Hepatocyte (in vitro differentiated cells): Measurements from ENCODE around the gene EPSTI1. TPM values are rescaled to one million over a fixed set of nuclear protein-coding genes. Genes with fewer than 3 reads are reported as not detected.

Source experiments
- DNase-seq: peaks from one replicate; pipeline ENCODE4 v3.0.0-alpha.2; 2016; ENCODE audit warnings: low spot score
- H2AFZ ChIP-seq: fragments of 200-600 bp; sonication (generic); 2 replicates; pipeline ENCODE4 v1.6.0; 2016; ENCODE audit warnings: antibody characterized with exemption, mild to moderate bottlenecking
- H3K27ac ChIP-seq: fragments of 200-600 bp; sonication (generic); 2 replicates; pipeline ENCODE4 v1.5.1; 2016; ENCODE audit warnings: mild to moderate bottlenecking
- H3K27me3 ChIP-seq: fragments of 200-600 bp; sonication (generic); 2 replicates; pipeline ENCODE4 v1.6.1; 2016
- H3K36me3 ChIP-seq: fragments of 200-600 bp; sonication (generic); replicated peaks from 2 replicates; pipeline ENCODE4 v1.5.1; 2016; ENCODE audit warnings: low read depth; ENCODE audit not compliant: insufficient read depth
- H3K4me1 ChIP-seq: fragments of 200-600 bp; sonication (generic); 2 replicates; pipeline ENCODE4 v1.5.1; 2016; ENCODE audit warnings: mild to moderate bottlenecking, moderate library complexity; ENCODE audit not compliant: insufficient read depth
- H3K4me2 ChIP-seq: fragments of 200-600 bp; sonication (generic); 2 replicates; pipeline ENCODE4 v1.6.0; 2016
- H3K4me3 ChIP-seq: fragments of 200-600 bp; sonication (generic); 2 replicates; pipeline ENCODE4 v1.5.1; 2016; ENCODE audit warnings: mild to moderate bottlenecking
- H3K79me2 ChIP-seq: fragments of 200-600 bp; sonication (generic); 2 replicates; pipeline ENCODE4 v1.6.0; 2017; ENCODE audit warnings: mild to moderate bottlenecking
- H3K9me2 ChIP-seq: fragments of 200-600 bp; sonication (generic); replicated peaks from 2 replicates; pipeline ENCODE4 v1.6.0; 2017; ENCODE audit warnings: mild to moderate bottlenecking; ENCODE audit not compliant: insufficient read depth
- H3K9me3 ChIP-seq: fragments of 200-600 bp; sonication (generic); 2 replicates; pipeline ENCODE4 v1.5.1; 2016; ENCODE audit warnings: low read depth, mild to moderate bottlenecking
- H4K20me1 ChIP-seq: fragments of 200-600 bp; sonication (generic); 2 replicates; pipeline ENCODE4 v1.6.0; 2016; ENCODE audit warnings: mild to moderate bottlenecking; ENCODE audit not compliant: insufficient read depth, poor library complexity, severe bottlenecking
- EZH2 ChIP-seq: fragments of 200-600 bp; sonication (generic); IDR thresholded peaks from 2 replicates; pipeline ENCODE4 v1.6.1; 2016; ENCODE audit warnings: antibody characterized with exemption, mild to moderate bottlenecking, borderline replicate concordance
- EZH2phosphoT487 ChIP-seq: fragments of 200-600 bp; sonication (generic); IDR thresholded peaks from one replicate; pipeline ENCODE4 v1.6.1; 2018; ENCODE audit warnings: antibody characterized with exemption, mild to moderate bottlenecking, low read depth, moderate library complexity; ENCODE audit not compliant: unreplicated experiment, severe bottlenecking
- WGBS: methylation state at CpG from one replicate; pipeline ENCODE4 v1.1.6; 2016; ENCODE audit warnings: low lambda C conversion rate; ENCODE audit errors: missing lambda C conversion rate; 5-methylcytosine and 5-hydroxymethylcytosine counted together
- polyA plus RNA-seq: library from polyadenylated mRNA; unstranded; fragments of >200 nt; fragmentation: Nextera tagmentation; extraction: Ambion mirVana; gene quantifications from 2 replicates; pipeline ENCODE4 v1.2.1, GENCODE V29; 2016
- total RNA-seq: library from RNA; depleted of rRNA; stranded (reverse); fragments of >200 nt; gene quantifications from 2 replicates; pipeline ENCODE4 v1.2.3, GENCODE V29; 2014
- TF ChIP-seq, protein P1 (sequence below): fragments of 200-600 bp; sonication (generic); IDR thresholded peaks from 2 replicates; pipeline ENCODE4 v1.5.1; 2016; ENCODE audit warnings: antibody characterized with exemption, mild to moderate bottlenecking; ENCODE audit not compliant: poor library complexity

EPSTI1 gene
- total and polyA plus RNA-seq, 2 experiments from 2014 or later: 24.5 to 31.0 TPM

DNA sequence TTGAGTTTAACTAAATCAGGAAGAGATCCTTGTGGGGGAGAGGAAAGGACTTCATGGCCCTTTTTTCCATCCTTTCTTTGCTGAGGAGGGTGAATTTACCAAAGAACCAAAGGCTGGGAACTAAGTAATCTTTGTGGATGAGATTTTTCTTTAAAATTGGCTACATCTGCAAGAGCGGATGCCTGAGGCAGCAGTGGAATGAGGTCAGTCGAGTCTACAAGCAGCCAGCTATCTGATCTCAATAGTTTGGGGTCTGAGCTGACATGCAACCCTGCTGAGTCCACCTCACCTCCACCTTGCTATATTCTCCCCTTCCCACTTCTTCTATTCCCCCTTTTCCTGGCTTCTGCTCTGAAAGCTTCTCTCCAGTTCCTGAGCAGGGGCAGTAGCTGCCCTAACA is 27.8 kb upstream of the EPSTI1 start:
- Histone ChIP-seq H3K27me3 (no peaks in the 10 kb centered on the region), H3K36me3 (no peaks in the 10 kb centered on the region), H3K9me3 (no peaks in the 10 kb centered on the region), H3K27ac (no peak overlapping the region), H4K20me1 (no peaks in the 10 kb centered on the region), H3K79me2 (no peaks in the 10 kb centered on the region), H3K4me3 (no peak overlapping the region), H3K4me1 (peaks cover 16% of the 10 kb centered on the region), H2AFZ (no peak overlapping the region), H3K9me2 (no peaks in the 10 kb centered on the region), H3K4me2 (no peak overlapping the region)
- DNase-seq: no peak
- 58% methylated on average over 2 of the region's 2 CpGs for WGBS
- TF ChIP-seq EZH2phosphoT487 (no peak), EZH2 (no peak)
- TF ChIP-seq, protein P1, sequence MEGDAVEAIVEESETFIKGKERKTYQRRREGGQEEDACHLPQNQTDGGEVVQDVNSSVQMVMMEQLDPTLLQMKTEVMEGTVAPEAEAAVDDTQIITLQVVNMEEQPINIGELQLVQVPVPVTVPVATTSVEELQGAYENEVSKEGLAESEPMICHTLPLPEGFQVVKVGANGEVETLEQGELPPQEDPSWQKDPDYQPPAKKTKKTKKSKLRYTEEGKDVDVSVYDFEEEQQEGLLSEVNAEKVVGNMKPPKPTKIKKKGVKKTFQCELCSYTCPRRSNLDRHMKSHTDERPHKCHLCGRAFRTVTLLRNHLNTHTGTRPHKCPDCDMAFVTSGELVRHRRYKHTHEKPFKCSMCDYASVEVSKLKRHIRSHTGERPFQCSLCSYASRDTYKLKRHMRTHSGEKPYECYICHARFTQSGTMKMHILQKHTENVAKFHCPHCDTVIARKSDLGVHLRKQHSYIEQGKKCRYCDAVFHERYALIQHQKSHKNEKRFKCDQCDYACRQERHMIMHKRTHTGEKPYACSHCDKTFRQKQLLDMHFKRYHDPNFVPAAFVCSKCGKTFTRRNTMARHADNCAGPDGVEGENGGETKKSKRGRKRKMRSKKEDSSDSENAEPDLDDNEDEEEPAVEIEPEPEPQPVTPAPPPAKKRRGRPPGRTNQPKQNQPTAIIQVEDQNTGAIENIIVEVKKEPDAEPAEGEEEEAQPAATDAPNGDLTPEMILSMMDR: no peak

DNA sequence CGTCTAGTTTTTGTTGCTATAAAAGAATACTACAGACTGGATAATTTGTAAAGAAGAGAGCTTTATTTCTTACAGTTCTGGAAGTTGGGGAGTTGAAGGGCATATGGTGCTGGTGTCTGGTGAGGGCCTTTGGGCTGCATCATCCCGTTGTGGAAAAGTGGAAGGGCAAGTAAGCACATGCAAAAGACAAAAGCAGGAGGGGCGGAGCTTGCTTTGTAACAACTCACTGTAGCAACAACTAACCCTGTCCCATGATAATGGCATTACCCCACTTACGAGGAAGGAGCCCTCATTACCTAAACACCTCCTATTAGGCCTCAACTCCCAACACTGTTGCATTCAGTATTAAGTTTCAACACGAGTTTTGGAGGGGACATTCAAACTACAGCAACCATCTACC is 24.2 kb upstream of the EPSTI1 start:
- TF ChIP-seq EZH2: no peak
- H3K4me3 ChIP-seq: no peak overlapping the region
- no peaks in the 10 kb centered on the region for H4K20me1 ChIP-seq
- no peak overlapping the region for H3K27ac ChIP-seq
- no peaks in the 10 kb centered on the region for H3K9me2 ChIP-seq
- no peaks in the 10 kb centered on the region for H3K27me3 ChIP-seq
- peaks cover 8% of the 10 kb centered on the region for H3K4me1 ChIP-seq
- no peak overlapping the region for H3K4me2 ChIP-seq
- H2AFZ ChIP-seq: no peak overlapping the region
- H3K79me2 ChIP-seq: no peaks in the 10 kb centered on the region
- no peaks in the 10 kb centered on the region for H3K9me3 ChIP-seq
- 86% methylated on average over 5 of the region's 5 CpGs for WGBS
- H3K36me3 ChIP-seq: no peaks in the 10 kb centered on the region
- DNase-seq: no peak

DNA sequence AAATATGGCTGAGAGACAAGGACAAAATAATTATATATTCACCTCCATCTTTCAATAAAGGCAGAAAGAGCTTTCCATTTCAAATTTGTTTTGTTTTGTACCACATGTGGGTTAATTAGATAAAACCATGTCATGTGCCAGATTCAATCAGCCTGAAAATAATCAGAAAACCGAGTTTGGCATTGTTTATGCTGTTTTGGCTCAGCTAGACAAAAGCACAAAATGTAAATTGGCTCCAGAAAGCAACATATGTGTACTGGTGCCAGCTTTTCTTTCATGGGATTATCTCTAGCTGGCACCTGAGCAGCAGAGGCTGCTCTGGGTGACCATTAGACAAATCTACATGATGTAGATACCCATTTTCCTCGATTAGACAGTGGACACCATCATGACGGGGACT is 22.1 kb upstream of the EPSTI1 start:
- no peak overlapping the region for H3K27ac ChIP-seq
- H3K4me2 ChIP-seq: no peak overlapping the region
- TF ChIP-seq, protein P1: no peak
- TF ChIP-seq EZH2phosphoT487 (no peak), EZH2 (no peak)
- WGBS: 70% methylated on average over 3 of the region's 3 CpGs
- no peaks in the 10 kb centered on the region for H3K4me1 ChIP-seq
- no peaks in the 10 kb centered on the region for H4K20me1 ChIP-seq
- no peaks in the 10 kb centered on the region for H3K79me2 ChIP-seq
- no peaks in the 10 kb centered on the region for H3K9me2 ChIP-seq
- H3K9me3 ChIP-seq: no peaks in the 10 kb centered on the region
- no peaks in the 10 kb centered on the region for H3K27me3 ChIP-seq
- no peak overlapping the region for H3K4me3 ChIP-seq
- no peaks in the 10 kb centered on the region for H3K36me3 ChIP-seq
- DNase-seq: no peak
- no peak overlapping the region for H2AFZ ChIP-seq

DNA sequence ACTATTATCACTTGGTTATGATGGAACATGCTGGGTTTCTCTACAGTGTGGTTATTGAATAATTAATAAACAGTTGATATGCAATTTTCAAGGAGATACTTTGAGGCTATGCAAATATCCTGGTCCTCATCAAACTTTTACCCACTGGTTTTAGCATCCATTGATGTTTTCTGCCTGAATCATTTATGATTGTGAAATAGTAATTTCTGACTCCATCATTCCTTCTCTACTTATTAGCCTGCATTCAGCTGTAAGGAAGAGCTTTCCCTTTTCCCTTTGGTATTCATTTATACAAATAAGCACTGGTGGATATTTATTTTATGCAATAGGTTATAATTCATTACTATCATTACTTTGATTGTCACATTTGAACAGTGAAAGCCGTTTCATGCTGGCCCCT is 17.5 kb upstream of the EPSTI1 start:
- Histone ChIP-seq H4K20me1 (no peaks in the 10 kb centered on the region), H3K9me3 (no peaks in the 10 kb centered on the region), H3K36me3 (no peaks in the 10 kb centered on the region), H3K9me2 (no peaks in the 10 kb centered on the region), H3K4me3 (no peak overlapping the region), H3K27ac (no peak overlapping the region), H3K79me2 (no peaks in the 10 kb centered on the region), H3K4me1 (no peaks in the 10 kb centered on the region), H3K4me2 (no peak overlapping the region), H2AFZ (no peak overlapping the region), H3K27me3 (no peaks in the 10 kb centered on the region)
- WGBS: 100% methylated on average over 1 of the region's 1 CpG
- no peak for DNase-seq
- TF ChIP-seq, protein P1: no peak
- TF ChIP-seq EZH2 (no peak), EZH2phosphoT487 (no peak)
